Fibroblast of mammary gland (primary cell): ENCODE results near the gene SH2D3A.
A peak's percentile ranks its signal among the peaks of the same experiment; 100 is the strongest.

ENCODE experiments used
- DNase-seq: peaks from one replicate; pipeline ENCODE4 v3.0.0-alpha.2; 2010; ENCODE audit warnings: low read depth
- H3K4me3 ChIP-seq: 2 replicates; pipeline ENCODE4 v1.5.1; 2011; ENCODE audit warnings: low read depth, mild to moderate bottlenecking, low read length, moderate library complexity; ENCODE audit not compliant: control insufficient read depth
- CTCF ChIP-seq: conservative IDR thresholded peaks from 2 replicates; pipeline ENCODE4 v1.5.1; 2011; ENCODE audit warnings: low read depth, low read length, inconsistent platforms; ENCODE audit not compliant: control insufficient read depth, insufficient read depth

The SH2D3A gene

DNA sequence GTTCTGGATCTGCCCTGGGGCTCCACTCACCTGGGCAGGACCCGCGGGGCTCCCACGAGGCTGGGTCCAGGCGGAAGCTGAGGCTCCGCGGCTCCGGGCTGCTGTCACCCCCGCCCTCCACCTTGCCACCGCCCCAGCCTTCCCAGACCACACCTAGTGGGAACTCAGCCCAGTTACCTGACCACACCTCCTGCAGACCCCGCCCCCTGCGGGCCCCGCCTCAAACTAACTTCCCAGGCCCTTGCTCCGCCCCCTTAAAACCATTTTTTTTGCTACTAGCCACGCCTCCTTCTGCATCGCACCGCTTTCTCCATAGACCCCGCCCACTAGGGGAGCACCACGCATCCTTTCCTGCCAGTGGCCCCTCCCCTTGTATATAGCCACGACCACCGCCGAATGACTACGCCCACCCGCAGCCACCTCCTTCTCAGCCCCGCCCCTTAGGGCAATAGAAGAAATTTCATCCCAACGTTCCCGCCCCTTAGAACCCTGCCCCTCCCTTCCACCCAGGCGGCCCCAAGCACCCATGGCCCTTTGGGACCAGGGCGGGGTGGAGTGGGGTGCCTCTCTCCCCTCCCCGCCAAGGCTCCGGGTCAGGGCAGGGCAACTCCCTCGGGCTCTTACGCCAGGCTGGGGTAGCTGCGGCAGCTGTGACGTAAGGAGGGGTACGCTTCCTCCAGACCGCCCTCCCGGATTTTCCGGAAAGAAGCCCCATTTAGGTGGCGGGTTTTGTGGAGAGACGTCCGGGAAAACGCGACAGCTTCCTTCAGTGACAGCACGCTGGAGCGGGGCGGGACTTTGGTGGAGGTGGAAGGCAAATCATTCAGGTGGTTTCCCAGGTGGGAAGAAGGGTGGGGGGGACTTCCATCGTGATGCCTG, at the start of gene SH2D3A:
Gene SH2D3A, minus strand, starts transcription at position 79 of the 879 bp plus-strand sequence. CDS start 3,687 bp downstream, outside the sequence.
- TF ChIP-seq CTCF: no peak
- DNase-seq: no peak
- H3K4me3 ChIP-seq: no peak within 1 kb of the TSS

- no peak overlapping the region for H3K4me3 ChIP-seq
- no peak for TF ChIP-seq CTCF
- no peak for DNase-seq
These were observed 46.4 kb upstream of the SH2D3A start for GRCh38 chr19:6813659-6814058.

GRCh38 chr19:6812612-6813011, 45.4 kb upstream of the SH2D3A start:
- no peak overlapping the region for H3K4me3 ChIP-seq
- no peak for TF ChIP-seq CTCF
- no peak for DNase-seq

- TF ChIP-seq CTCF: no peak
- peak; percentile 52 for DNase-seq
- no peak overlapping the region for H3K4me3 ChIP-seq
These were observed 44.7 kb upstream of the SH2D3A start for GRCh38 chr19:6811906-6812305.

- H3K4me3 ChIP-seq: no peak overlapping the region
- DNase-seq: no peak
- no peak for TF ChIP-seq CTCF
These were observed 44.1 kb upstream of the SH2D3A start for GRCh38 chr19:6811378-6811777.

GRCh38 chr19:6809262-6809661, 42.0 kb upstream of the SH2D3A start:
- H3K4me3 ChIP-seq: no peak overlapping the region
- no peak for DNase-seq
- no peak for TF ChIP-seq CTCF
